Endothelial cell of umbilical vein (primary cell): ENCODE measurements around the gene NINJ2. TPM values are rescaled to one million over a fixed set of nuclear protein-coding genes. Genes with fewer than 3 reads are reported as not detected.

ENCODE experiments used
- BruUV-seq: library from RNA; stranded (reverse); fragments of 400-500 nt; replicated peaks from 2 replicates; lab custom pipeline; 2021; lab: Mats Ljungman, UMichigan
- CTCF ChIA-PET: fragments of 300-600, 350-600 bp; sonication (Branson Sonifier 250); formaldehyde crosslinking; loops from one replicate; lab custom pipeline; 2021; ENCODE audit warnings: antibody characterized with exemption, inconsistent platforms; lab: Charles Lee
- POLR2A ChIA-PET: fragments of 300-600, 350-600 bp; sonication (Branson Sonifier 250); formaldehyde crosslinking; loops from one replicate; lab custom pipeline; 2021; ENCODE audit warnings: antibody characterized with exemption, inconsistent platforms; lab: Charles Lee
- DNase-seq: peaks from one replicate; pipeline ENCODE4 v3.0.0-alpha.2; 2011; ENCODE audit warnings: low read depth, low spot score
- FAIRE-seq: peaks from 2 replicates; lab custom pipeline; 2011; peaks lifted over from hg19 to GRCh38; lab: Jason Lieb, UNC
- H2AFZ ChIP-seq: 2 replicates; pipeline ENCODE4 v1.6.0; 2012; ENCODE audit warnings: low read depth, low read length, control low read depth, inconsistent platforms
- H3K27ac ChIP-seq: 2 replicates; pipeline ENCODE4 v1.5.1; 2011; ENCODE audit warnings: low read depth, mild to moderate bottlenecking, control low read depth, low read length, moderate library complexity; ENCODE audit not compliant: insufficient read depth
- H3K27me3 ChIP-seq, 2 experiments: 2 replicates each; pipeline versions ENCODE4 v1.6.0 to v1.6.1; 2011; ENCODE audit warnings: low read length in 2 of 2, mixed read lengths in 1 of 2; ENCODE audit not compliant: control insufficient read depth in 2 of 2, insufficient read depth in 2 of 2
- H3K36me3 ChIP-seq, 2 experiments: 2 replicates in 1 of 2; 3 replicates in 1 of 2; pipeline ENCODE4 v1.5.1; 2011; ENCODE audit warnings: low read length in 2 of 2, mild to moderate bottlenecking in 1 of 2, moderate library complexity in 1 of 2; ENCODE audit not compliant: control insufficient read depth in 2 of 2, insufficient read depth in 2 of 2; ENCODE audit errors: extremely low read depth in 1 of 2
- H3K4me1 ChIP-seq: 3 replicates; pipeline ENCODE4 v1.5.1; 2011; ENCODE audit warnings: mild to moderate bottlenecking, low read length; ENCODE audit not compliant: control insufficient read depth, insufficient read depth; ENCODE audit errors: extremely low read depth
- H3K4me2 ChIP-seq: 2 replicates; pipeline ENCODE4 v1.6.1; 2011; ENCODE audit warnings: low read length, control low read depth, mixed read lengths; ENCODE audit not compliant: insufficient read depth
- H3K4me3 ChIP-seq, 3 experiments: fragments of 200-600 bp in 1 of 3; sonication (generic), shearing (Covaris generic) in 1 of 3; replicated peaks in 1 of 3; 2 replicates each; pipeline ENCODE4 v1.5.1; 2011 to 2016; ENCODE audit warnings: control low read depth in 3 of 3, low read length in 3 of 3, mild to moderate bottlenecking in 2 of 3, inconsistent platforms in 1 of 3, low read depth in 1 of 3, moderate library complexity in 1 of 3; ENCODE audit not compliant: insufficient read depth in 1 of 3
- H3K79me2 ChIP-seq: 2 replicates; pipeline ENCODE4 v1.6.0; 2012; ENCODE audit warnings: low read length, inconsistent platforms; ENCODE audit not compliant: control insufficient read depth, insufficient read depth
- H3K9ac ChIP-seq: replicated peaks from 2 replicates; pipeline ENCODE3; 2011; ENCODE audit warnings: low read length, control low read depth; ENCODE audit not compliant: insufficient read depth; ENCODE audit errors: extremely low read depth
- H3K9me1 ChIP-seq: replicated peaks from 3 replicates; pipeline ENCODE4 v1.6.0; 2011; ENCODE audit warnings: mild to moderate bottlenecking, low read length; ENCODE audit not compliant: control insufficient read depth, insufficient read depth; ENCODE audit errors: extremely low read depth
- H3K9me3 ChIP-seq: replicated peaks from 2 replicates; pipeline ENCODE4 v1.5.1; 2012; ENCODE audit warnings: low read length, inconsistent platforms; ENCODE audit not compliant: control insufficient read depth, insufficient read depth
- H4K20me1 ChIP-seq: replicated peaks from 2 replicates; pipeline ENCODE3; 2011; ENCODE audit warnings: mild to moderate bottlenecking, low read length; ENCODE audit not compliant: control insufficient read depth, insufficient read depth; ENCODE audit errors: extremely low read depth
- GATA2 ChIP-seq: IDR thresholded peaks from 2 replicates; pipeline ENCODE4 v1.7.0; 2011; ENCODE audit warnings: low read depth, mild to moderate bottlenecking, moderate library complexity, mixed read lengths, low read length; ENCODE audit not compliant: insufficient read length, insufficient read depth
- MAX ChIP-seq: IDR thresholded peaks from 2 replicates; pipeline ENCODE4 v1.6.1; 2011; ENCODE audit not compliant: insufficient read depth, insufficient read length
- MYC ChIP-seq: IDR thresholded peaks from one replicate; pipeline ENCODE4 v1.6.1; 2011; ENCODE audit warnings: mild to moderate bottlenecking, low read depth, low read length
- POLR2A ChIP-seq: IDR thresholded peaks from 2 replicates; pipeline ENCODE4 v1.6.1; 2012; ENCODE audit warnings: low read depth, mild to moderate bottlenecking, control low read depth, low read length
- POLR2AphosphoS5 ChIP-seq: IDR thresholded peaks from 2 replicates; pipeline ENCODE4 v1.6.1; 2012; ENCODE audit warnings: low read depth, mild to moderate bottlenecking, control low read depth, low read length, moderate library complexity; ENCODE audit not compliant: insufficient read depth
- dilution Hi-C: fragments of 300-500 bp; cut with MboI; formaldehyde crosslinking; loops from one replicate; pipeline ENCODE4 v1.15.0; 2019; ENCODE audit warnings: low sequenced_read_pairs; ENCODE audit not compliant: extremely low pct_ligation_motif_present
- intact Hi-C: fragments of 100-400 bp; cut with micrococcal nuclease; formaldehyde crosslinking; loops from one replicate; pipeline ENCODE4 v1.10.0; 2022
- polyA plus RNA-seq, 4 experiments: library from polyadenylated mRNA; depleted of rRNA in 3 of 4; stranded (reverse) in 3 of 4; unstranded in 1 of 4; fragments of >200 nt; gene quantifications; 2 replicates each; pipeline versions ENCODE4 v1.2.1 to v1.2.3, GENCODE V29; 2011 to 2012; ENCODE audit warnings: missing spikeins in 1 of 4
- total RNA-seq: library from RNA; stranded (reverse); gene quantifications from 2 replicates; pipeline ENCODE4 v1.2.3, GENCODE V29; 2021

Gene NINJ2
- total and polyA plus RNA-seq, 2 donors (not counting 3 experiments of a cell fraction or from before 2014, with no cell fraction given): 0.75 to 4.4 TPM

- H3K27me3 ChIP-seq: no peaks in the 10 kb centered on the region
- TF ChIP-seq MYC (no peak), POLR2AphosphoS5 (peak; percentile 19), MAX (no peak), GATA2 (no peak), POLR2A (no peak)
- dilution Hi-C loops: no loop called here
- peak overlapping the region; percentile 55 for H3K9ac ChIP-seq
- H3K4me2 ChIP-seq: peak overlapping the region; percentile 47
- no peaks in the 10 kb centered on the region for H3K9me3 ChIP-seq
- intact Hi-C loops: loop anchor here (2.0 to 5.0 kb wide), 2 partner anchors 73 to 349 kb away; partner anchors contain the start of gene ERC1
- no peaks in the 10 kb centered on the region for H3K79me2 ChIP-seq
- ChIA-PET POLR2A (no interaction called here), CTCF (interaction anchor here (1.3 to 6.7 kb wide), 4 partner anchors 8 to 108 kb away, joined by 6 to 56 read pairs (median 10); partner anchors contain the start of gene WNK1)
- peak overlapping the region; percentile 91 for H2AFZ ChIP-seq
- H3K4me3 ChIP-seq: peak overlapping the region in 1 of 3 experiments; percentile 40
- peak overlapping the region; percentile 87 for H3K27ac ChIP-seq
- H3K36me3 ChIP-seq: no peaks in the 10 kb centered on the region
- TSS peak; percentile 50 for BruUV-seq
- peaks cover 41% of the 10 kb centered on the region for H3K4me1 ChIP-seq
- H3K9me1 ChIP-seq: no peaks in the 10 kb centered on the region
- no peaks in the 10 kb centered on the region for H4K20me1 ChIP-seq
- DNase-seq: peak; percentile 78
- FAIRE-seq: peak; percentile 59
Observed at GRCh38 chr12:643475-644302, 19.6 kb downstream of the NINJ2 start.
